Caco-2 (cell line): Measurements from ENCODE around the gene UBE2B. TPM values are rescaled to one million over a fixed set of nuclear protein-coding genes. Genes with fewer than 3 reads are reported as not detected.

Experiments
- BruUV-seq: library from RNA; stranded (reverse); fragments of 400-500 nt; replicated peaks from 2 replicates; lab custom pipeline; 2021; lab: Mats Ljungman, UMichigan
- CTCF ChIA-PET: fragments of 300-600 bp; sonication (Branson Sonifier 250); formaldehyde crosslinking; loops from one replicate; lab custom pipeline; 2022; ENCODE audit warnings: antibody characterized with exemption; lab: Charles Lee
- POLR2A ChIA-PET: fragments of 300-600 bp; sonication (Branson Sonifier 250); formaldehyde crosslinking; loops from one replicate; lab custom pipeline; 2022; ENCODE audit warnings: antibody characterized with exemption; lab: Charles Lee
- DNase-seq, 2 experiments: peaks; one replicate each; pipeline versions ENCODE4 v3.0.0 to v3.0.0-alpha.2; 2020 to 2022
- H3K27me3 ChIP-seq: replicated peaks from 2 replicates; pipeline ENCODE4 v1.6.0; 2011; ENCODE audit warnings: low read length; ENCODE audit not compliant: control insufficient read depth, insufficient read depth
- H3K36me3 ChIP-seq: 2 replicates; pipeline ENCODE4 v1.5.1; 2011; ENCODE audit warnings: low read length; ENCODE audit not compliant: control insufficient read depth, insufficient read depth
- H3K4me1 ChIP-seq: fragments of 250-450 bp; sonication (Bioruptor Pico); 2 replicates; pipeline ENCODE4 v1.5.1; 2020; ENCODE audit warnings: mild to moderate bottlenecking
- H3K4me3 ChIP-seq: 2 replicates; pipeline ENCODE4 v1.5.1; 2011; ENCODE audit warnings: low read depth, mild to moderate bottlenecking, control low read depth, low read length
- H3K9me3 ChIP-seq: fragments of 250-450 bp; sonication (Bioruptor Pico); 2 replicates; pipeline ENCODE4 v1.5.1; 2020; ENCODE audit warnings: mild to moderate bottlenecking, moderate library complexity
- H3K27ac Mint-ChIP-seq: one replicate; pipeline ENCODE4 v1.8.0; 2022; ENCODE audit warnings: mixed read lengths; ENCODE audit not compliant: unreplicated experiment
- H3K27me3 Mint-ChIP-seq: one replicate; pipeline ENCODE4 v1.8.0; 2022; ENCODE audit warnings: mixed read lengths; ENCODE audit not compliant: insufficient read depth, unreplicated experiment
- H3K36me3 Mint-ChIP-seq: one replicate; pipeline ENCODE4 v1.8.0; 2022; ENCODE audit warnings: mild to moderate bottlenecking, mixed read lengths; ENCODE audit not compliant: insufficient read depth, unreplicated experiment
- H3K4me1 Mint-ChIP-seq: one replicate; pipeline ENCODE4 v1.8.0; 2022; ENCODE audit warnings: low read depth, mixed read lengths; ENCODE audit not compliant: unreplicated experiment
- H3K4me3 Mint-ChIP-seq: one replicate; pipeline ENCODE4 v1.8.0; 2022; ENCODE audit warnings: mild to moderate bottlenecking, moderate library complexity, mixed read lengths; ENCODE audit not compliant: unreplicated experiment
- H3K9me3 Mint-ChIP-seq: one replicate; pipeline ENCODE4 v1.8.0; 2022; ENCODE audit warnings: mixed read lengths; ENCODE audit not compliant: unreplicated experiment
- intact Hi-C: fragments of 100-400 bp; cut with micrococcal nuclease; formaldehyde crosslinking; loops from one replicate; pipeline ENCODE4 v1.10.0; 2022; ENCODE audit not compliant: unreplicated experiment
- total RNA-seq: library from RNA; stranded (reverse); gene quantifications from 2 replicates; pipeline ENCODE4 v1.2.3, GENCODE V29; 2022
- TF ChIP-seq, protein P1 (sequence below), 2 experiments: fragments of 200-600 bp in 1 of 2; IDR thresholded peaks; 1 replicate in 1 of 2; 2 replicates in 1 of 2; pipeline versions ENCODE4 v1.5.1 to v1.8.0; 2011 to 2022; ENCODE audit warnings: antibody characterized with exemption in 1 of 2, control low read depth in 1 of 2, inconsistent platforms in 1 of 2, low read depth in 1 of 2, low read length in 1 of 2, mild to moderate bottlenecking in 1 of 2, moderate library complexity in 1 of 2; ENCODE audit not compliant: insufficient read depth in 1 of 2, severe bottlenecking in 1 of 2, unreplicated experiment in 1 of 2

UBE2B gene
- total RNA-seq, 1 experiment from 2014 or later, result 78.9 TPM

DNA sequence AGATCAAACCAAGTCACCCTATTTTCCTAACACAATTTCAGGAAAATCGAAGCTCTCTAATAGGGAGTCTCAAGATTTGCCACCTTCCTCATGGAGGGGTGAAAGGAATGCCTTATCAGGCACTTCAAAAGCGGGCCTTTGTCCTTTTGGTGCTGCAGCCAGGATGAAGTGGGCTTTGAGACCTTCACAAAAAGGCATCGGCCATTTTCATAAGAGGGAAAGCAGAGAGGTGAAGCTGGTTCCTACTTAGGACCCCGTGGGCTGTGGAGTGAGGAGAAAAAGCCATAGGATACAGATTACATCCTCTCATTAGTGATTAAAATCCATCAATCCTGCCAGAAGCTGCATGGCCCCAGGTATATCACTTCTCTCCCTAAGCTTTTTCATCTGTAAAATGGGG, 39.5 kb downstream of the UBE2B start:
- Histone ChIP-seq H3K4me1 (peaks cover 38% of the 10 kb centered on the region), H3K4me3 (peak overlapping the region; percentile 83), H3K36me3 (peaks cover 1% of the 10 kb centered on the region; the same call in 1 of the 2 replicates), H3K9me3 (no peaks in the 10 kb centered on the region), H3K27me3 (no peaks in the 10 kb centered on the region)
- no peak for DNase-seq
- H3K4me1 Mint-ChIP-seq, result peaks cover 9% of the 10 kb centered on the region
- no TSS peak for BruUV-seq
- H3K4me3 Mint-ChIP-seq, result peak overlapping the region; percentile 98
- H3K9me3 Mint-ChIP-seq, result no peaks in the 10 kb centered on the region
- H3K27ac Mint-ChIP-seq, result peak overlapping the region; percentile 35
- intact Hi-C loops, result loop anchor here (1.0 kb wide), 2 partner anchors 101 to 116 kb away; no protein-coding TSS in a partner anchor
- H3K36me3 Mint-ChIP-seq, result peaks cover 36% of the 10 kb centered on the region
- TF ChIP-seq, protein P1, sequence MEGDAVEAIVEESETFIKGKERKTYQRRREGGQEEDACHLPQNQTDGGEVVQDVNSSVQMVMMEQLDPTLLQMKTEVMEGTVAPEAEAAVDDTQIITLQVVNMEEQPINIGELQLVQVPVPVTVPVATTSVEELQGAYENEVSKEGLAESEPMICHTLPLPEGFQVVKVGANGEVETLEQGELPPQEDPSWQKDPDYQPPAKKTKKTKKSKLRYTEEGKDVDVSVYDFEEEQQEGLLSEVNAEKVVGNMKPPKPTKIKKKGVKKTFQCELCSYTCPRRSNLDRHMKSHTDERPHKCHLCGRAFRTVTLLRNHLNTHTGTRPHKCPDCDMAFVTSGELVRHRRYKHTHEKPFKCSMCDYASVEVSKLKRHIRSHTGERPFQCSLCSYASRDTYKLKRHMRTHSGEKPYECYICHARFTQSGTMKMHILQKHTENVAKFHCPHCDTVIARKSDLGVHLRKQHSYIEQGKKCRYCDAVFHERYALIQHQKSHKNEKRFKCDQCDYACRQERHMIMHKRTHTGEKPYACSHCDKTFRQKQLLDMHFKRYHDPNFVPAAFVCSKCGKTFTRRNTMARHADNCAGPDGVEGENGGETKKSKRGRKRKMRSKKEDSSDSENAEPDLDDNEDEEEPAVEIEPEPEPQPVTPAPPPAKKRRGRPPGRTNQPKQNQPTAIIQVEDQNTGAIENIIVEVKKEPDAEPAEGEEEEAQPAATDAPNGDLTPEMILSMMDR (IDR thresholded peaks at IDR 0.05; ENCODE audit: insufficient read depth in 1 of 2, low read depth in 1 of 2, low read length in 1 of 2, severe bottlenecking in 1 of 2, unreplicated experiment in 1 of 2), result no peak
- CTCF ChIA-PET, result interaction anchor here (0.7 to 2.5 kb wide), 11 partner anchors 26 to 395 kb away, joined by 3 to 10 read pairs (median 3); partner anchors contain the start of gene JADE2
- H3K27me3 Mint-ChIP-seq, result no peaks in the 10 kb centered on the region
- POLR2A ChIA-PET, result interaction anchor here (1.3 to 1.8 kb wide), 3 partner anchors 16 to 114 kb away, joined by 4 to 10 read pairs (median 4); no protein-coding TSS in a partner anchor

DNA sequence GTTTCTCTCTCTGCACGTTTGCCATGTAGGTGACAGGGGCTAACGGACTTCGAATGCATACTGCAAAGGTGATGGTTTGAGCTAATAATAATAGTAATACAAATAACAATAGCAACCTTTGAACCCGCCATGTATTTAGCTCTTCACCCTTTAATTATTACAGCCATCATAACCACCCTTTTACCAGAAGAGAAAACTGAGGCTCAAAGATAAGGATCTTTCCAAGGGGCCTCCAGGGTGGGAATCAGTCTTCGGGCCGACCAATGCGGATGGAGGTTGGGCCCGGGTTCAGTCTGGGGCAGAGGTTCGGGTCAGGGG, 39.8 kb downstream of the UBE2B start:
- TSS peak; percentile 66 for BruUV-seq
- peak overlapping the region; percentile 83 for H3K4me3 ChIP-seq
- no peak for DNase-seq
- H3K4me3 Mint-ChIP-seq, result peak overlapping the region; percentile 98
- H3K27me3 Mint-ChIP-seq, result no peaks in the 10 kb centered on the region
- H3K36me3 ChIP-seq, result peaks cover 1% of the 10 kb centered on the region; the same call in 1 of the 2 replicates
- peaks cover 42% of the 10 kb centered on the region for H3K4me1 ChIP-seq
- H3K9me3 ChIP-seq, result no peaks in the 10 kb centered on the region
- ChIA-PET POLR2A (interaction anchor here (0.6 to 1.8 kb wide), 5 partner anchors 17 to 116 kb away, joined by 4 to 10 read pairs (median 5); no protein-coding TSS in a partner anchor), CTCF (interaction anchor here (0.7 to 2.5 kb wide), 12 partner anchors 25 to 396 kb away, joined by 3 to 10 read pairs (median 3); partner anchors contain the start of gene JADE2)
- peaks cover 36% of the 10 kb centered on the region for H3K36me3 Mint-ChIP-seq
- intact Hi-C loops, result loop anchor here (1.0 kb wide), 2 partner anchors 101 to 116 kb away; no protein-coding TSS in a partner anchor
- peaks cover 9% of the 10 kb centered on the region for H3K4me1 Mint-ChIP-seq
- TF ChIP-seq, protein P1 (IDR thresholded peaks at IDR 0.05; ENCODE audit: insufficient read depth in 1 of 2, low read depth in 1 of 2, low read length in 1 of 2, severe bottlenecking in 1 of 2, unreplicated experiment in 1 of 2), result no peak
- H3K9me3 Mint-ChIP-seq, result no peaks in the 10 kb centered on the region
- H3K27ac Mint-ChIP-seq, result peak overlapping the region; percentile 35
- no peaks in the 10 kb centered on the region for H3K27me3 ChIP-seq

DNA sequence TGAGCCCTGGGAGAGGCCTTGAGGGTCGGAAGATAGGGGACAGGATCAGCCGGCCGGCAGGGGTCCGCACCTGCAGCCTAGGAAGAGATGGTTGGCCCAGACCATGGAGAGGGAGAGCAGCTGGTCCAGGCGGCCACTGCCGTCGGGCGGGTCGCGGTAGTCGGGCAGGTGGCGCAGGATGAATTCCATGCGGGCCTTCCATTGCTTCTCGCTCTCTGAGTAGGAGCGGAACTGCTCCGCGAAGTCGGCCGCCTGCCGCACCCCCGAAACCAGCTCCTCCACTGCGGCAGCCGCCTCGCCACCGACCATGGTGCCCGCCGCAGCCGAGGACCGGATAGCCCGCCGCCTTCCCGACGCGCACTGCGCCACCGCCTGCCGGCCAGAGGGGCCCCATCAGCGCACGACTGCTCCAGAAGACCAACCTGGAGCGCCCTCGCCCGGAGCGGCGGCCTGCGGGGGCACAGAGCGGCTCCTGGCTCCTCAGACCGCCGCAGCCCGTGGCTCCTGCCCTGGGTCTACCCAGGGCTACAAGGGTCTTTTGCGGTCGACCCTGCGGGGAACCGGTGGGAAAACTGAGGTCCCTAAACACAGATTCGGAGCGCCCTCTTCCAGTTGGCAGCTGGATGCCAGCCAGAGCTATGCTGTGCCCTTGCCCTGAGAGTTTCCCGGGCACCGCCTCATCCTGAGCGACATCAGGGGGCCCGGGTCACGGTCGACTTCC, 40.3 kb downstream of the UBE2B start, which contains the start of gene CDKN2AIPNL:
TSS of gene CDKN2AIPNL (minus strand) at position 336 of the 721 bp plus-strand sequence. CDS start at position 309, 27 bp downstream.
- Mint-ChIP-seq H3K27me3 (no peaks in the 10 kb centered on the region), H3K4me1 (peaks cover 11% of the 10 kb centered on the region), H3K27ac (peak within 1 kb of the TSS; percentile 35), H3K36me3 (peaks cover 35% of the 10 kb centered on the region), H3K4me3 (peak within 1 kb of the TSS; percentile 98), H3K9me3 (no peaks in the 10 kb centered on the region)
- Histone ChIP-seq H3K36me3 (peaks cover 1% of the 10 kb centered on the region; the same call in 1 of the 2 replicates), H3K4me1 (peaks cover 47% of the 10 kb centered on the region), H3K4me3 (peak within 1 kb of the TSS; percentile 83), H3K9me3 (no peaks in the 10 kb centered on the region), H3K27me3 (no peaks in the 10 kb centered on the region)
- intact Hi-C loops, result loop anchor here (1.0 kb wide), 2 partner anchors 101 to 116 kb away; no protein-coding TSS in a partner anchor
- TF ChIP-seq, protein P1 (IDR thresholded peaks at IDR 0.05; ENCODE audit: insufficient read depth in 1 of 2, low read depth in 1 of 2, low read length in 1 of 2, severe bottlenecking in 1 of 2, unreplicated experiment in 1 of 2), result peak; percentile 74 to 89
- ChIA-PET POLR2A (interaction anchor here (0.6 to 1.8 kb wide), 4 partner anchors 25 to 115 kb away, joined by 4 to 10 read pairs (median 8); no protein-coding TSS in a partner anchor), CTCF (interaction anchor here (0.7 to 2.5 kb wide), 11 partner anchors 25 to 328 kb away, joined by 3 to 10 read pairs (median 3); partner anchors contain the start of gene JADE2)
- BruUV-seq, result no TSS peak
- peak; percentile 91 to 95 for DNase-seq
